H1 (cell line): Measurements from ENCODE around the gene STK39. TPM values are rescaled to one million over a fixed set of nuclear protein-coding genes. Genes with fewer than 3 reads are reported as not detected.

Experiments
- ATF2 ChIP-seq: IDR thresholded peaks from 2 replicates; pipeline ENCODE4 v1.6.1; 2012; ENCODE audit warnings: low read length, inconsistent platforms
- CBX8 ChIP-seq: fragments of 300-800, 300-1000 bp; sonication (generic); IDR thresholded peaks from 2 replicates; pipeline ENCODE4 v1.7.1; 2016; ENCODE audit warnings: low read depth, low read length, borderline replicate concordance
- CEBPB ChIP-seq: IDR thresholded peaks from 2 replicates; pipeline ENCODE4 v1.6.1; 2012; ENCODE audit warnings: low read depth, low read length
- E2F6 ChIP-seq: IDR thresholded peaks from 2 replicates; pipeline ENCODE4 v1.6.1; 2012; ENCODE audit warnings: inconsistent platforms
- GABPA ChIP-seq: IDR thresholded peaks from 2 replicates; pipeline ENCODE4 v1.6.1; 2011; ENCODE audit warnings: mild to moderate bottlenecking, low read length, moderate library complexity, borderline replicate concordance; ENCODE audit not compliant: insufficient read depth
- GTF2F1 ChIP-seq: IDR thresholded peaks from 2 replicates; pipeline ENCODE4 v1.6.1; 2012; ENCODE audit warnings: low read depth, low read length, improper control_type of control experiment, borderline replicate concordance
- HDAC2 ChIP-seq, 2 experiments: fragments of 300-600 bp in 1 of 2; sonication (generic) in 1 of 2; IDR thresholded peaks; 2 replicates each; pipeline ENCODE4 v1.6.1; 2011 to 2012; ENCODE audit warnings: low read depth in 2 of 2, low read length in 2 of 2, mild to moderate bottlenecking in 2 of 2, moderate library complexity in 2 of 2, borderline replicate concordance in 1 of 2, inconsistent platforms in 1 of 2
- JUND ChIP-seq: IDR thresholded peaks from 2 replicates; pipeline ENCODE4 v1.6.1; 2011; ENCODE audit warnings: mild to moderate bottlenecking, improper control_type of control experiment, low read length
- NANOG ChIP-seq: IDR thresholded peaks from 2 replicates; pipeline ENCODE4 v1.6.1; 2011; ENCODE audit warnings: low read length, low read depth, mild to moderate bottlenecking, inconsistent platforms; ENCODE audit not compliant: insufficient read depth, poor library complexity, severe bottlenecking
- NRF1 ChIP-seq: IDR thresholded peaks from 2 replicates; pipeline ENCODE4 v1.6.1; 2011; ENCODE audit warnings: mild to moderate bottlenecking, low read depth, low read length, improper control_type of control experiment
- PHF8 ChIP-seq: fragments of 200-600 bp; sonication (generic); conservative IDR thresholded peaks from 2 replicates; pipeline ENCODE4 v1.7.1; 2012; ENCODE audit warnings: low read depth, mild to moderate bottlenecking, inconsistent platforms, low read length, moderate library complexity
- POLR2A ChIP-seq, 2 experiments: IDR thresholded peaks; 1 replicate in 1 of 2; 2 replicates in 1 of 2; pipeline ENCODE4 v1.6.1; 2011; ENCODE audit warnings: low read depth in 2 of 2, low read length in 2 of 2, mild to moderate bottlenecking in 2 of 2; ENCODE audit errors: control extremely low read depth in 1 of 2
- POLR2AphosphoS5 ChIP-seq: IDR thresholded peaks from 2 replicates; pipeline ENCODE4 v1.6.1; 2011; ENCODE audit warnings: low read depth, low read length
- RAD21 ChIP-seq, 2 experiments: IDR thresholded peaks in 1 of 2; conservative IDR thresholded peaks in 1 of 2; 2 replicates each; pipeline ENCODE4 v1.6.1; 2011; ENCODE audit warnings: low read depth in 2 of 2, low read length in 2 of 2, improper control_type of control experiment in 1 of 2, inconsistent platforms in 1 of 2, mild to moderate bottlenecking in 1 of 2, moderate library complexity in 1 of 2
- RXRA ChIP-seq: IDR thresholded peaks from 2 replicates; pipeline ENCODE4 v1.6.1; 2011; ENCODE audit warnings: low read depth, mild to moderate bottlenecking, low read length, moderate library complexity; ENCODE audit not compliant: insufficient read depth
- SIN3A ChIP-seq, 2 experiments: IDR thresholded peaks in 1 of 2; conservative IDR thresholded peaks in 1 of 2; 2 replicates each; pipeline ENCODE4 v1.6.1; 2011 to 2012; ENCODE audit warnings: low read length in 2 of 2, improper control_type of control experiment in 1 of 2, low read depth in 1 of 2, mild to moderate bottlenecking in 1 of 2
- SIRT6 ChIP-seq: IDR thresholded peaks from one replicate; pipeline ENCODE4 v1.7.1; 2012; ENCODE audit warnings: low read length, inconsistent platforms
- SP2 ChIP-seq: IDR thresholded peaks from 2 replicates; pipeline ENCODE4 v1.6.1; 2012; ENCODE audit warnings: mild to moderate bottlenecking, low read length, inconsistent platforms
- TEAD4 ChIP-seq: IDR thresholded peaks from 2 replicates; pipeline ENCODE4 v1.6.1; 2012; ENCODE audit warnings: low read depth, low read length, inconsistent platforms, mixed read lengths
- polyA plus RNA-seq, 7 experiments: library from polyadenylated mRNA; depleted of rRNA in 3 of 7; stranded (reverse) in 5 of 7; unstranded in 2 of 7; fragments of >200 nt in 5 of 7; fragments of 200-250 nt in 2 of 7; gene quantifications; 1 replicate in 5 of 7; 2 replicates in 1 of 7; 4 replicates in 1 of 7; pipeline versions ENCODE4 v1.2.1 to v1.2.3, GENCODE V29; 2011 to 2013; ENCODE audit warnings: missing spikeins in 2 of 7, mixed read lengths in 2 of 7
- total RNA-seq: library from RNA; stranded (reverse); fragmentation: NEBNext Ultra II Directional; extraction: Animal tissue kit (Norgen Biotek cat#: 25700); gene quantifications from 2 replicates; pipeline ENCODE4 v1.2.1, GENCODE V29; 2021

Gene STK39
- total and polyA plus RNA-seq, 2 of the 8 experiments (the other 6 are each of a cell fraction or from before 2014, with no cell fraction given), result 13.7 to 23.8 TPM

GRCh38 chr2:168116448-168116847, 130.9 kb downstream of the STK39 start (continued):
- TF ChIP-seq JUND, result no peak
- no peak for TF ChIP-seq SP2
- no peak for TF ChIP-seq CBX8
- peak; percentile 49 for TF ChIP-seq NANOG
- no peak for TF ChIP-seq PHF8
- TF ChIP-seq SIN3A (conservative IDR thresholded peaks at IDR 0.05 in 1 of 2, IDR thresholded peaks at IDR 0.05 in 1 of 2; ENCODE audit: low read depth in 1 of 2, low read length in 2 of 2), result no peak
- TF ChIP-seq POLR2A (IDR thresholded peaks at IDR 0.05; ENCODE audit: control extremely low read depth in 1 of 2, low read depth in 2 of 2, low read length in 2 of 2), result no peak
- TF ChIP-seq NRF1, result no peak
- no peak for TF ChIP-seq GTF2F1
- no peak for TF ChIP-seq ATF2
- TF ChIP-seq GABPA, result no peak
- no peak for TF ChIP-seq CEBPB
- 0 out of 4 replicates have a peak, but pooled peaks of 1 of the 2 experiments have one; percentile 34 for TF ChIP-seq HDAC2 (IDR thresholded peaks at IDR 0.05; ENCODE audit: borderline replicate concordance in 1 of 2, low read depth in 2 of 2, low read length in 2 of 2)
- peak in 1 of 2 experiments; percentile 43; a peak in 3 of 4 replicates for TF ChIP-seq RAD21 (IDR thresholded peaks at IDR 0.05 in 1 of 2, conservative IDR thresholded peaks at IDR 0.05 in 1 of 2; ENCODE audit: low read depth in 2 of 2, low read length in 2 of 2)
- TF ChIP-seq TEAD4, result peak; percentile 79
- TF ChIP-seq POLR2AphosphoS5, result no peak
- no peak for TF ChIP-seq E2F6
- no peak for TF ChIP-seq RXRA
- no peak for TF ChIP-seq SIRT6
